GM12878 (cell line): ENCODE measurements around the gene CWC22. TPM values are rescaled to one million over a fixed set of nuclear protein-coding genes. Genes with fewer than 3 reads are reported as not detected.

ENCODE experiments used
- ATAC-seq: fragments of 200-7000 bp; cut with Tn5 transposase; 3 replicates; pipeline ENCODE4 v1.9.1; 2020; ENCODE audit warnings: mild to moderate bottlenecking, moderate library complexity
- BruUV-seq: library from RNA; stranded (reverse); fragments of 400-500 nt; replicated peaks from 2 replicates; lab custom pipeline; 2021; lab: Mats Ljungman, UMichigan
- CTCF ChIA-PET: fragments of 300-600 bp; sonication (Branson Sonifier 250); formaldehyde crosslinking; extraction: SDS; loops from one replicate; lab custom pipeline; 2021; ENCODE audit warnings: inconsistent platforms; lab: Yijun Ruan, JAX
- POLR2A ChIA-PET: fragments of 350-600 bp; formaldehyde crosslinking; extraction: SDS; loops from one replicate; lab custom pipeline; 2021; ENCODE audit warnings: inconsistent platforms; lab: Charles Lee
- RAD21 ChIA-PET: fragments of 300-600 bp; sonication (Branson Sonifier 250); formaldehyde crosslinking; loops from one replicate; lab custom pipeline; 2023; ENCODE audit warnings: antibody characterized with exemption; ENCODE audit not compliant: unreplicated experiment; lab: Charles Lee
- SMC1A ChIA-PET: fragments of 300-600 bp; sonication (Branson Sonifier 250); formaldehyde crosslinking; loops from one replicate; lab custom pipeline; 2023; ENCODE audit not compliant: unreplicated experiment, uncharacterized antibody; lab: Charles Lee
- DNase-seq: peaks from one replicate; pipeline ENCODE4 v3.0.0-alpha.2; 2011; ENCODE audit warnings: low read depth, low spot score
- FAIRE-seq: peaks from 3 replicates; lab custom pipeline; 2011; peaks lifted over from hg19 to GRCh38; lab: Jason Lieb, UNC
- H2AFZ ChIP-seq: 2 replicates; pipeline ENCODE4 v1.6.0; 2011; ENCODE audit warnings: low read depth, low read length, control low read depth; ENCODE audit not compliant: control insufficient read depth
- H3K27ac ChIP-seq: 2 replicates; pipeline ENCODE4 v1.5.1; 2011; ENCODE audit warnings: control low read depth; ENCODE audit not compliant: control insufficient read depth, insufficient read depth
- H3K27me3 ChIP-seq, 2 experiments: replicated peaks in 1 of 2; 2 replicates each; pipeline versions ENCODE4 v1.6.0 to v1.6.1; 2011; ENCODE audit warnings: low read length in 1 of 2; ENCODE audit not compliant: control insufficient read depth in 2 of 2, insufficient read depth in 2 of 2
- H3K36me3 ChIP-seq, 2 experiments: 2 replicates each; pipeline ENCODE4 v1.5.1; 2011; ENCODE audit warnings: low read length in 1 of 2; ENCODE audit not compliant: control insufficient read depth in 2 of 2, insufficient read depth in 2 of 2
- H3K4me1 ChIP-seq: 2 replicates; pipeline ENCODE4 v1.6.1; 2011; ENCODE audit warnings: mild to moderate bottlenecking, low read length, moderate library complexity, mixed read lengths; ENCODE audit not compliant: control insufficient read depth, insufficient read depth
- H3K4me2 ChIP-seq: 2 replicates; pipeline ENCODE4 v1.6.0; 2011; ENCODE audit warnings: control low read depth; ENCODE audit not compliant: control insufficient read depth, insufficient read depth
- H3K4me3 ChIP-seq: fragments of 200-600 bp; sonication (generic); 2 replicates; pipeline ENCODE4 v1.5.1; 2016
- H3K79me2 ChIP-seq: 2 replicates; pipeline ENCODE4 v1.6.0; 2011; ENCODE audit warnings: low read length; ENCODE audit not compliant: control insufficient read depth, insufficient read depth
- H3K9ac ChIP-seq: 2 replicates; pipeline ENCODE4 v1.8.0; 2011; ENCODE audit warnings: low read length, control low read depth, mixed read lengths; ENCODE audit not compliant: control insufficient read depth, insufficient read depth
- H3K9me3 ChIP-seq: replicated peaks from 3 replicates; pipeline ENCODE4 v1.5.1; 2011; ENCODE audit warnings: mild to moderate bottlenecking, low read length; ENCODE audit not compliant: control insufficient read depth, insufficient read depth
- H4K20me1 ChIP-seq: 2 replicates; pipeline ENCODE4 v1.6.0; 2011; ENCODE audit not compliant: control insufficient read depth, insufficient read depth
- ATF7 ChIP-seq: fragments of 450-650 bp; IDR thresholded peaks from 2 replicates; pipeline ENCODE4 v1.6.1; 2016; ENCODE audit warnings: low read depth, mild to moderate bottlenecking
- BCL3 ChIP-seq: IDR thresholded peaks from 2 replicates; pipeline ENCODE4 v1.6.1; 2011; ENCODE audit warnings: borderline replicate concordance, low read depth, mild to moderate bottlenecking, moderate library complexity, low read length; ENCODE audit not compliant: insufficient read depth, poor library complexity, severe bottlenecking
- BRCA1 ChIP-seq: IDR thresholded peaks from 2 replicates; pipeline ENCODE4 v1.6.1; 2011; ENCODE audit warnings: low read depth, low read length, improper control_type of control experiment
- FOXK2 ChIP-seq: fragments of 450-650 bp; IDR thresholded peaks from 2 replicates; pipeline ENCODE4 v1.6.1; 2017; ENCODE audit warnings: mild to moderate bottlenecking, moderate library complexity
- GATAD2B ChIP-seq: fragments of 450-650 bp; conservative IDR thresholded peaks from 2 replicates; pipeline ENCODE4 v1.6.1; 2017; ENCODE audit warnings: low read depth, mild to moderate bottlenecking, moderate library complexity
- HDAC6 ChIP-seq: fragments of 200-600 bp; sonication (generic); IDR thresholded peaks from one replicate; pipeline ENCODE4 v1.8.0; 2017; ENCODE audit warnings: antibody characterized with exemption; ENCODE audit not compliant: unreplicated experiment
- IKZF1 ChIP-seq: fragments of 450-650 bp; conservative IDR thresholded peaks from 2 replicates; pipeline ENCODE4 v1.6.1; 2017; ENCODE audit warnings: antibody characterized with exemption, mild to moderate bottlenecking
- LARP7 ChIP-seq: fragments of 450-650 bp; IDR thresholded peaks from 2 replicates; pipeline ENCODE4 v1.6.1; 2017; ENCODE audit warnings: mild to moderate bottlenecking
- MTA2 ChIP-seq: fragments of 450-650 bp; IDR thresholded peaks from 2 replicates; pipeline ENCODE4 v1.6.1; 2016; ENCODE audit warnings: low read depth, mild to moderate bottlenecking, moderate library complexity
- MYC ChIP-seq: IDR thresholded peaks from 2 replicates; pipeline ENCODE4 v1.6.1; 2011; ENCODE audit warnings: mild to moderate bottlenecking, low read length, moderate library complexity, inconsistent platforms; ENCODE audit not compliant: insufficient read depth, insufficient replicate concordance, insufficient read length, severe bottlenecking
- NFYA ChIP-seq: IDR thresholded peaks from 2 replicates; pipeline ENCODE4 v1.6.1; 2011; ENCODE audit warnings: low read depth, mild to moderate bottlenecking, low read length, improper control_type of control experiment, borderline replicate concordance
- NR2C2 ChIP-seq: IDR thresholded peaks from 2 replicates; pipeline ENCODE4 v1.6.1; 2011; ENCODE audit warnings: borderline replicate concordance, low read depth; ENCODE audit not compliant: control insufficient read depth, insufficient read length
- NRF1 ChIP-seq: conservative IDR thresholded peaks from 2 replicates; pipeline ENCODE4 v1.6.1; 2011; ENCODE audit warnings: mild to moderate bottlenecking, low read depth, low read length, improper control_type of control experiment
- SIX5 ChIP-seq: IDR thresholded peaks from 2 replicates; pipeline ENCODE4 v1.6.1; 2011; ENCODE audit warnings: mild to moderate bottlenecking, low read depth, low read length, moderate library complexity; ENCODE audit not compliant: severe bottlenecking
- TCF12 ChIP-seq: IDR thresholded peaks from 2 replicates; pipeline ENCODE4 v1.6.1; 2011; ENCODE audit warnings: low read depth, mild to moderate bottlenecking, low read length
- WRNIP1 ChIP-seq: IDR thresholded peaks from 2 replicates; pipeline ENCODE4 v1.6.1; 2011; ENCODE audit warnings: low read depth, low read length, improper control_type of control experiment, borderline replicate concordance
- ZNF384 ChIP-seq: IDR thresholded peaks from 2 replicates; pipeline ENCODE4 v1.6.1; 2012; ENCODE audit warnings: low read depth, mild to moderate bottlenecking, low read length, improper control_type of control experiment, borderline replicate concordance
- WGBS: methylation state at CpG from one replicate; pipeline ENCODE4 v1.1.6; 2016; ENCODE audit warnings: low lambda C conversion rate; ENCODE audit not compliant: insufficient replicate concordance, insufficient coverage; ENCODE audit errors: missing lambda C conversion rate; 5-methylcytosine and 5-hydroxymethylcytosine counted together
- in situ Hi-C: fragments of 300-500 bp; cut with MboI; formaldehyde crosslinking; loops from 9 replicates; pipeline ENCODE4 v1.14.3; 2018; ENCODE audit warnings: mixed read lengths
- intact Hi-C: fragments of 100-400 bp; cut with micrococcal nuclease; formaldehyde crosslinking; loops from one replicate; pipeline ENCODE4 v1.14.2; 2022; ENCODE audit not compliant: unreplicated experiment
- polyA plus RNA-seq, 11 experiments: library from polyadenylated mRNA; depleted of rRNA in 4 of 11; unstranded in 6 of 11; stranded (reverse) in 5 of 11; fragments of >200 nt; fragmentation: Nextera tagmentation in 4 of 11; fragmentation: Illumina TruSeq in 1 of 11; extraction: Ambion mirVana in 4 of 11; extraction: Trizol in 1 of 11; gene quantifications; 1 replicate in 1 of 11; 2 replicates in 10 of 11; pipeline versions ENCODE4 v1.2.1 to v1.2.3, GENCODE V29; 2011 to 2016; ENCODE audit warnings: inconsistent platforms in 2 of 11, missing spikeins in 2 of 11, low read depth in 1 of 11
- total RNA-seq, 4 experiments: library from RNA; depleted of rRNA in 3 of 4; stranded (reverse); fragments of >200 nt in 3 of 4; fragmentation: Illumina TruSeq in 1 of 4; extraction: Trizol in 1 of 4; gene quantifications; 2 replicates each; pipeline versions ENCODE4 v1.2.1 to v1.2.3, GENCODE V29; 2013 to 2021
- TF ChIP-seq, protein P1 (sequence below): IDR thresholded peaks from 2 replicates; pipeline ENCODE4 v1.6.1; 2012; ENCODE audit warnings: improper control_type of control experiment, low read depth, low read length; ENCODE audit not compliant: insufficient replicate concordance

Gene CWC22
- total and polyA plus RNA-seq, 10 of the 15 experiments (the other 5 are each of a cell fraction or from before 2014, with no cell fraction given), result 8.2 to 38.5 (median 26.3) TPM

DNA sequence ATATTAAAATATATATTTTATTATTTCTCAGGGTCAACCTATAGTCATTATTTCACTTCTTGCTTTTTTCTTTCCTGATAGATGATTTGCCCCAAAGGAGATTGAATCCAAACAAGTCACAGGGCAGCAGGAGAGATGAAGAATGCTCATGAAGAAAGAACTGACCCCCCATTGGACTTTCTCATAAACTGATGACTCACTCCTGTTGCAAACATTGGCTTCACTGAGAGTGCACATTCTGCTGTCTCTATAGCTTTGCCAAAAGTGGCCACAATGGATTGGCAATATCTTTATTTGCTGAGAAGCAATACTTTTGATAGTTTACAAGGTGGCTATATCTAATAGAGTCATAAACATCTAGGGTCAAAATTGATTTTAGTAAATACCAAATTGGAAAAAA, 89.8 kb downstream of the CWC22 start (continued):
- TF ChIP-seq MTA2 (no peak), LARP7 (no peak), HDAC6 (no peak)
- TF ChIP-seq, protein P1, sequence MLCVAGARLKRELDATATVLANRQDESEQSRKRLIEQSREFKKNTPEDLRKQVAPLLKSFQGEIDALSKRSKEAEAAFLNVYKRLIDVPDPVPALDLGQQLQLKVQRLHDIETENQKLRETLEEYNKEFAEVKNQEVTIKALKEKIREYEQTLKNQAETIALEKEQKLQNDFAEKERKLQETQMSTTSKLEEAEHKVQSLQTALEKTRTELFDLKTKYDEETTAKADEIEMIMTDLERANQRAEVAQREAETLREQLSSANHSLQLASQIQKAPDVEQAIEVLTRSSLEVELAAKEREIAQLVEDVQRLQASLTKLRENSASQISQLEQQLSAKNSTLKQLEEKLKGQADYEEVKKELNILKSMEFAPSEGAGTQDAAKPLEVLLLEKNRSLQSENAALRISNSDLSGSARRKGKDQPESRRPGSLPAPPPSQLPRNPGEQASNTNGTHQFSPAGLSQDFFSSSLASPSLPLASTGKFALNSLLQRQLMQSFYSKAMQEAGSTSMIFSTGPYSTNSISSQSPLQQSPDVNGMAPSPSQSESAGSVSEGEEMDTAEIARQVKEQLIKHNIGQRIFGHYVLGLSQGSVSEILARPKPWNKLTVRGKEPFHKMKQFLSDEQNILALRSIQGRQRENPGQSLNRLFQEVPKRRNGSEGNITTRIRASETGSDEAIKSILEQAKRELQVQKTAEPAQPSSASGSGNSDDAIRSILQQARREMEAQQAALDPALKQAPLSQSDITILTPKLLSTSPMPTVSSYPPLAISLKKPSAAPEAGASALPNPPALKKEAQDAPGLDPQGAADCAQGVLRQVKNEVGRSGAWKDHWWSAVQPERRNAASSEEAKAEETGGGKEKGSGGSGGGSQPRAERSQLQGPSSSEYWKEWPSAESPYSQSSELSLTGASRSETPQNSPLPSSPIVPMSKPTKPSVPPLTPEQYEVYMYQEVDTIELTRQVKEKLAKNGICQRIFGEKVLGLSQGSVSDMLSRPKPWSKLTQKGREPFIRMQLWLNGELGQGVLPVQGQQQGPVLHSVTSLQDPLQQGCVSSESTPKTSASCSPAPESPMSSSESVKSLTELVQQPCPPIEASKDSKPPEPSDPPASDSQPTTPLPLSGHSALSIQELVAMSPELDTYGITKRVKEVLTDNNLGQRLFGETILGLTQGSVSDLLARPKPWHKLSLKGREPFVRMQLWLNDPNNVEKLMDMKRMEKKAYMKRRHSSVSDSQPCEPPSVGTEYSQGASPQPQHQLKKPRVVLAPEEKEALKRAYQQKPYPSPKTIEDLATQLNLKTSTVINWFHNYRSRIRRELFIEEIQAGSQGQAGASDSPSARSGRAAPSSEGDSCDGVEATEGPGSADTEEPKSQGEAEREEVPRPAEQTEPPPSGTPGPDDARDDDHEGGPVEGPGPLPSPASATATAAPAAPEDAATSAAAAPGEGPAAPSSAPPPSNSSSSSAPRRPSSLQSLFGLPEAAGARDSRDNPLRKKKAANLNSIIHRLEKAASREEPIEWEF, result no peak
- TF ChIP-seq, all 136 proteins: peak for 0

- in situ Hi-C loops, result no loop called here
- BruUV-seq, result no TSS peak
- H3K9me3 ChIP-seq, result no peaks in the 10 kb centered on the region
- TF ChIP-seq BRCA1, result no peak
- TF ChIP-seq FOXK2, result no peak
- TF ChIP-seq ATF7, result no peak
- TF ChIP-seq IKZF1, result no peak
- no peak for TF ChIP-seq NRF1
- TF ChIP-seq GATAD2B, result no peak
- no peak for TF ChIP-seq NFYA
- no peak for TF ChIP-seq ZNF384
- no peak for TF ChIP-seq TCF12
- TF ChIP-seq WRNIP1, result no peak
- no peak for TF ChIP-seq MYC
- TF ChIP-seq SIX5, result no peak
- no peak for TF ChIP-seq NR2C2
- no peak for TF ChIP-seq BCL3
These were observed 91.6 kb downstream of the CWC22 start for GRCh38 chr2:179915395-179915992.

More at GRCh38 chr2:179915395-179915992, 91.6 kb downstream of the CWC22 start:
- no peak overlapping the region for H2AFZ ChIP-seq
- no peaks in the 10 kb centered on the region for H3K4me1 ChIP-seq
- no peak overlapping the region for H3K9ac ChIP-seq
- no peaks in the 10 kb centered on the region for H3K36me3 ChIP-seq
- no peak overlapping the region for H3K4me2 ChIP-seq
- H3K79me2 ChIP-seq, result no peaks in the 10 kb centered on the region
- no peaks in the 10 kb centered on the region for H3K27me3 ChIP-seq
- POLR2A ChIA-PET, result no interaction called here
- CTCF ChIA-PET, result no interaction called here
- DNase-seq (no peak), FAIRE-seq (no peak), ATAC-seq (no peak)
- intact Hi-C loops, result no loop called here
- 27% methylated on average over 1 of the region's 1 CpG for WGBS
- H3K4me3 ChIP-seq, result no peak overlapping the region
- SMC1A ChIA-PET, result no interaction called here
- H3K27ac ChIP-seq, result no peak overlapping the region
- no peaks in the 10 kb centered on the region for H4K20me1 ChIP-seq
- RAD21 ChIA-PET, result no interaction called here
